Mesendoderm (in vitro differentiated cells): ENCODE results near the gene CASP8. TPM values are rescaled to one million over a fixed set of nuclear protein-coding genes. Genes with fewer than 3 reads are reported as not detected.

Experiments used
- small RNA-seq: library from polyadenylated mRNA; stranded (forward); fragments of <200 nt; extraction: miRNeasy Mini kit (QIAGEN cat#:217004); gene quantifications from one replicate; pipeline ENCODE3, GENCODE V24; 2013; ENCODE audit not compliant: insufficient read depth

The CASP8 gene

Small RNAs within 50 kb of the gene (small RNA-seq; reads per million reads assigned to genes)
- gene MTND4LP13: not detected
